GM12878 (cell line): Measurements from ENCODE around the gene FBXO15.

Experiments
- EED ChIP-seq: sonication (generic); IDR thresholded peaks from 2 replicates; pipeline ENCODE4 v1.6.1; 2016; ENCODE audit warnings: antibody characterized with exemption, low read depth
- IKZF2 ChIP-seq, 2 experiments: fragments of 450-650 bp; IDR thresholded peaks; 2 replicates each; pipeline ENCODE4 v1.6.1; 2017; ENCODE audit warnings: mild to moderate bottlenecking in 2 of 2, moderate library complexity in 2 of 2
- MTA3 ChIP-seq: IDR thresholded peaks from 2 replicates; pipeline ENCODE4 v1.6.1; 2012; ENCODE audit warnings: low read length, inconsistent platforms, borderline replicate concordance
- POLR2AphosphoS5 ChIP-seq: IDR thresholded peaks from 2 replicates; pipeline ENCODE4 v1.6.1; 2011; ENCODE audit warnings: mild to moderate bottlenecking, low read length, inconsistent platforms
- RAD21 ChIP-seq: IDR thresholded peaks from 2 replicates; pipeline ENCODE4 v1.6.1; 2011; ENCODE audit warnings: mild to moderate bottlenecking, low read depth, low read length, moderate library complexity; ENCODE audit not compliant: insufficient read depth
- SP1 ChIP-seq: IDR thresholded peaks from one replicate; pipeline ENCODE4 v1.6.1; 2011; ENCODE audit warnings: low read depth, low read length
- YBX1 ChIP-seq: fragments of 450-650 bp; IDR thresholded peaks from 2 replicates; pipeline ENCODE4 v1.6.1; 2016; ENCODE audit warnings: antibody characterized with exemption
- TF ChIP-seq, protein P1 (sequence below), 3 experiments: IDR thresholded peaks in 2 of 3; conservative IDR thresholded peaks in 1 of 3; 2 replicates each; pipeline ENCODE4 v1.5.1; 2011; ENCODE audit warnings: low read depth in 3 of 3, low read length in 3 of 3, mild to moderate bottlenecking in 3 of 3, control low read depth in 2 of 3, moderate library complexity in 2 of 3, inconsistent platforms in 1 of 3, mixed read lengths in 1 of 3; ENCODE audit not compliant: control insufficient read depth in 2 of 3, insufficient read depth in 1 of 3; ENCODE audit errors: extremely low read depth in 1 of 3
- TF ChIP-seq, protein P2 (sequence below): fragments of 450-650 bp; IDR thresholded peaks from 2 replicates; pipeline ENCODE4 v1.6.1; 2017; ENCODE audit warnings: antibody characterized with exemption, mild to moderate bottlenecking, moderate library complexity

DNA sequence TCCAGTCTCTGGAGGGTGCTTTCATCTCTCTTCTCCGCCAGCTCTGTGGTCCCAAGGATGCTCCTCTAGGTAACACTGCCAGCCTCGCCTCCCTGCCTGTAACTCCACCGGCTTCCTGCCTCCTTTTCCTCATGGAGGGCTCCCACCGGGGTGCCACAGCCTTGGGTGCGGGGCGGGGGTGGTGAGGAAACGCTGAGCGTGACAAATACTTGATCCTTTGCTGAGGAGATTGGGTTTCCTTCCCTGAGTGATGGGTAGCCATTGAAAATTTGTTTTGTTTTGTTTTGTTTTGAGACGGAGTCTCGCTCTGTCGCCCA lies 25.8 kb upstream of the FBXO15 start:
- TF ChIP-seq RAD21: no peak
- TF ChIP-seq SP1: no peak
- TF ChIP-seq, protein P1, sequence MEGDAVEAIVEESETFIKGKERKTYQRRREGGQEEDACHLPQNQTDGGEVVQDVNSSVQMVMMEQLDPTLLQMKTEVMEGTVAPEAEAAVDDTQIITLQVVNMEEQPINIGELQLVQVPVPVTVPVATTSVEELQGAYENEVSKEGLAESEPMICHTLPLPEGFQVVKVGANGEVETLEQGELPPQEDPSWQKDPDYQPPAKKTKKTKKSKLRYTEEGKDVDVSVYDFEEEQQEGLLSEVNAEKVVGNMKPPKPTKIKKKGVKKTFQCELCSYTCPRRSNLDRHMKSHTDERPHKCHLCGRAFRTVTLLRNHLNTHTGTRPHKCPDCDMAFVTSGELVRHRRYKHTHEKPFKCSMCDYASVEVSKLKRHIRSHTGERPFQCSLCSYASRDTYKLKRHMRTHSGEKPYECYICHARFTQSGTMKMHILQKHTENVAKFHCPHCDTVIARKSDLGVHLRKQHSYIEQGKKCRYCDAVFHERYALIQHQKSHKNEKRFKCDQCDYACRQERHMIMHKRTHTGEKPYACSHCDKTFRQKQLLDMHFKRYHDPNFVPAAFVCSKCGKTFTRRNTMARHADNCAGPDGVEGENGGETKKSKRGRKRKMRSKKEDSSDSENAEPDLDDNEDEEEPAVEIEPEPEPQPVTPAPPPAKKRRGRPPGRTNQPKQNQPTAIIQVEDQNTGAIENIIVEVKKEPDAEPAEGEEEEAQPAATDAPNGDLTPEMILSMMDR (IDR thresholded peaks at IDR 0.05 in 2 of 3, conservative IDR thresholded peaks at IDR 0.05 in 1 of 3; ENCODE audit: control insufficient read depth in 2 of 3, extremely low read depth in 1 of 3, insufficient read depth in 1 of 3, low read depth in 3 of 3, low read length in 3 of 3): no peak
- TF ChIP-seq, protein P2, sequence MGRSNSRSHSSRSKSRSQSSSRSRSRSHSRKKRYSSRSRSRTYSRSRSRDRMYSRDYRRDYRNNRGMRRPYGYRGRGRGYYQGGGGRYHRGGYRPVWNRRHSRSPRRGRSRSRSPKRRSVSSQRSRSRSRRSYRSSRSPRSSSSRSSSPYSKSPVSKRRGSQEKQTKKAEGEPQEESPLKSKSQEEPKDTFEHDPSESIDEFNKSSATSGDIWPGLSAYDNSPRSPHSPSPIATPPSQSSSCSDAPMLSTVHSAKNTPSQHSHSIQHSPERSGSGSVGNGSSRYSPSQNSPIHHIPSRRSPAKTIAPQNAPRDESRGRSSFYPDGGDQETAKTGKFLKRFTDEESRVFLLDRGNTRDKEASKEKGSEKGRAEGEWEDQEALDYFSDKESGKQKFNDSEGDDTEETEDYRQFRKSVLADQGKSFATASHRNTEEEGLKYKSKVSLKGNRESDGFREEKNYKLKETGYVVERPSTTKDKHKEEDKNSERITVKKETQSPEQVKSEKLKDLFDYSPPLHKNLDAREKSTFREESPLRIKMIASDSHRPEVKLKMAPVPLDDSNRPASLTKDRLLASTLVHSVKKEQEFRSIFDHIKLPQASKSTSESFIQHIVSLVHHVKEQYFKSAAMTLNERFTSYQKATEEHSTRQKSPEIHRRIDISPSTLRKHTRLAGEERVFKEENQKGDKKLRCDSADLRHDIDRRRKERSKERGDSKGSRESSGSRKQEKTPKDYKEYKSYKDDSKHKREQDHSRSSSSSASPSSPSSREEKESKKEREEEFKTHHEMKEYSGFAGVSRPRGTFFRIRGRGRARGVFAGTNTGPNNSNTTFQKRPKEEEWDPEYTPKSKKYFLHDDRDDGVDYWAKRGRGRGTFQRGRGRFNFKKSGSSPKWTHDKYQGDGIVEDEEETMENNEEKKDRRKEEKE: no peak
- no peak for TF ChIP-seq MTA3
- no peak for TF ChIP-seq YBX1
- TF ChIP-seq POLR2AphosphoS5: no peak
- TF ChIP-seq IKZF2 (IDR thresholded peaks at IDR 0.05): no peak
- no peak for TF ChIP-seq EED
